HUES6 (cell line): ENCODE data around the gene VWA7.
"Not testable (repeated sequence)": the region's sequence is repeated elsewhere in the genome, so short reads cannot be mapped to it uniquely, and the experiment has no call there.

Source experiments
- H3K27ac ChIP-seq: 2 replicates; pipeline ENCODE4 v1.7.0; 2013; ENCODE audit warnings: low read depth, mild to moderate bottlenecking, low read length, inconsistent platforms
- H3K27me3 ChIP-seq: 2 replicates; pipeline ENCODE4 v1.6.1; 2013; ENCODE audit warnings: low read length; ENCODE audit not compliant: control insufficient read depth, insufficient read depth
- H3K36me3 ChIP-seq: 2 replicates; pipeline ENCODE4 v1.6.1; 2013; ENCODE audit warnings: low read length; ENCODE audit not compliant: control insufficient read depth, insufficient read depth
- H3K4me1 ChIP-seq: 2 replicates; pipeline ENCODE4 v1.6.1; 2013; ENCODE audit warnings: low read length; ENCODE audit not compliant: control insufficient read depth, insufficient read depth
- H3K4me3 ChIP-seq: 2 replicates; pipeline ENCODE4 v1.5.1; 2013; ENCODE audit warnings: low read depth, low read length
- H3K9ac ChIP-seq: one replicate; pipeline ENCODE4 v1.6.1; 2013; ENCODE audit warnings: mild to moderate bottlenecking, low read length
- H3K9me3 ChIP-seq: 2 replicates; pipeline ENCODE4 v1.6.1; 2013; ENCODE audit warnings: low read depth, low read length; ENCODE audit not compliant: control insufficient read depth, insufficient read depth

Gene VWA7, protein sequence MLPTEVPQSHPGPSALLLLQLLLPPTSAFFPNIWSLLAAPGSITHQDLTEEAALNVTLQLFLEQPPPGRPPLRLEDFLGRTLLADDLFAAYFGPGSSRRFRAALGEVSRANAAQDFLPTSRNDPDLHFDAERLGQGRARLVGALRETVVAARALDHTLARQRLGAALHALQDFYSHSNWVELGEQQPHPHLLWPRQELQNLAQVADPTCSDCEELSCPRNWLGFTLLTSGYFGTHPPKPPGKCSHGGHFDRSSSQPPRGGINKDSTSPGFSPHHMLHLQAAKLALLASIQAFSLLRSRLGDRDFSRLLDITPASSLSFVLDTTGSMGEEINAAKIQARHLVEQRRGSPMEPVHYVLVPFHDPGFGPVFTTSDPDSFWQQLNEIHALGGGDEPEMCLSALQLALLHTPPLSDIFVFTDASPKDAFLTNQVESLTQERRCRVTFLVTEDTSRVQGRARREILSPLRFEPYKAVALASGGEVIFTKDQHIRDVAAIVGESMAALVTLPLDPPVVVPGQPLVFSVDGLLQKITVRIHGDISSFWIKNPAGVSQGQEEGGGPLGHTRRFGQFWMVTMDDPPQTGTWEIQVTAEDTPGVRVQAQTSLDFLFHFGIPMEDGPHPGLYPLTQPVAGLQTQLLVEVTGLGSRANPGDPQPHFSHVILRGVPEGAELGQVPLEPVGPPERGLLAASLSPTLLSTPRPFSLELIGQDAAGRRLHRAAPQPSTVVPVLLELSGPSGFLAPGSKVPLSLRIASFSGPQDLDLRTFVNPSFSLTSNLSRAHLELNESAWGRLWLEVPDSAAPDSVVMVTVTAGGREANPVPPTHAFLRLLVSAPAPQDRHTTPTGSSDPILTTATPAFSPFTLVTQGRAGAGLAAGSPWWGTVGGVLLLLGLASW

DNA sequence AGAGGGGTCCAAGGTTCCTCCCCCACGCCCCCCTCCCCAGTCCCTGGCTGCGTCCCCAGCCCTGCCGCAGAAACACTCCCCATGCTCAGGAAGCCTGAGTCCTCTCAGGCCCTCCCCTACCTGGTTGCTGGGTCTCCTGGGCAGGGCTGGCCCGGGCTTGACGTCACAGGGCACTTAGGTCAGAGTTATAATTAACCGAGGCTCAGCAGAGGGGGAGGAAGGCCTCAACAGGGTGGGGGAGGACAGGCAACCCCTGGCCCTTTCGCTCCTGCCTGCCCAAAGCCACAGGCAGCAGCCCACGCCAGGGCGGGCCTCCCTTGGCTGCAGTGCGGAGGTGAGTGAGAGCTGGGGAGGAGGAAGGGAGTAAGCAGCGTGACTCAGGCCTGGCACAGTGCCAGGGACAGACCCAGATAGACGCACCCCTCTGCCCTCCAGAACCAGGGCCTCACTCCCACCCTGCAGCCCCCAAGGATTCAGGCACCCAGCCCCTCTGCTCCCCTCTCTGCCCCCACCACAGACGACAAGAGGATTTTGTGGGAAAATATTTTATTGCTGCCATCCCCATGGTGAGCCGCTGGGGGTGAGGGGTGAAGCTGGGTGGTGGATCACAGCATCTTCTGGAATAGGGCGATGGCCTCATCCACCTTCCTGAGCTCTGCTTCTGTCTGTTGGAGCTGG lies at the start of gene VWA7:
VWA7 (minus strand) TSS at position 340 of the 678 bp plus-strand sequence. CDS start 549 bp downstream, outside the sequence.
- Histone ChIP-seq H3K4me3 (no peak within 1 kb of the TSS), H3K4me1 (peaks cover 6% of the 10 kb centered on the region; the same call in 1 of the 2 replicates), H3K9me3 (no peaks in the 10 kb centered on the region), H3K36me3 (peaks cover 49% of the 10 kb centered on the region), H3K9ac (peak within 1 kb of the TSS; percentile 2), H3K27me3 (no peaks in the 10 kb centered on the region), H3K27ac (no peak within 1 kb of the TSS; the same call in 1 of the 2 replicates)

DNA sequence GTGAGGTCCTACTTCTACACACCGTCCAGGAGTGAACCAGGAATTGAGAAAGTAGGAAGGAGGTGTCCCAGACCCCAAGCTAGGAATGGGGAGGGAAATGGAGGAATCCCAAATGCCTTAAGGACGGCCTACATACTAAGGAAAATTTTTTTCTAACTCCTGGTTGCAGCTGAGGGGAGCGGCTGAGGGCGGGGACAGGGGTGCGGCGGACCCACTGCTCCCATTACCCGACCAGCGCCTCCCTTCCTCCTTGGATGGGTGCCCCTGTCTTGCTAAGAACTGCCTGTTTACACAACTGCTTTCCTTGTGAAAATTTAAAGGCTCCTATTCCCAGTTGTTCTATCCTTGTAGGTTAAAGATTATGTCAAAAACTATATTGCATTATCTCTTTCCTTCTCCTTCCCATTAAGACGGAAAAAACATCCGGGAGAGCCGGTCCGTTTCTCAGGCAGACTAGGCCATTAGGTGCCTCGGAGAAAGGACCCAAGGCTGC lies 49.7 kb upstream of the VWA7 start:
- peak overlapping the region; percentile 55; the same call in 1 of the 2 replicates for H3K27ac ChIP-seq
- H3K4me1 ChIP-seq, result peaks cover 31% of the 10 kb centered on the region
- peak overlapping the region; percentile 63 for H3K4me3 ChIP-seq
- no peaks in the 10 kb centered on the region for H3K9me3 ChIP-seq
- H3K27me3 ChIP-seq, result no peaks in the 10 kb centered on the region
- H3K36me3 ChIP-seq, result no peaks in the 10 kb centered on the region
- peak overlapping the region; percentile 71 for H3K9ac ChIP-seq

DNA sequence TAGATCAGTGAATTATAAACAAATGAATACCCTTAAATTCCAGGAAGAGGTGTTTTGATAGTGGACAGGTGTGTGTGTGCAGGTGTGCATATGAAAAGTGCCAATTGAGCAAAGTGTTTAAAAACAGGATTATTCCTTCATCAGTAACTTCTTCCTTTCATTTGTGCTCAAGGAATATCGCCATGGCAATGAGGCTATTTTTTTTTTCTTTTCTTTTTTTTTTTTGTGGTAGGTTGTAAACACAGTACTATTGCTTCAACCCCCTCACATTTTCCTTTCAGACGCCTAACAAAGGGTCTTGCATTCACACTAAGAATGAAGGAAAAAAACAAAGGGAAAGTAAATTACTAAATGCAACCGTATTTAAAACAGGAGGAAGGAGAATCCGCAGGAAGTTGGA lies 48.4 kb upstream of the VWA7 start:
- no peak overlapping the region for H3K9ac ChIP-seq
- no peak overlapping the region for H3K4me3 ChIP-seq
- peaks cover 27% of the 10 kb centered on the region for H3K4me1 ChIP-seq
- no peaks in the 10 kb centered on the region for H3K9me3 ChIP-seq
- H3K27ac ChIP-seq, result peak overlapping the region; percentile 29; the same call in 1 of the 2 replicates
- H3K27me3 ChIP-seq, result no peaks in the 10 kb centered on the region
- H3K36me3 ChIP-seq, result no peaks in the 10 kb centered on the region

DNA sequence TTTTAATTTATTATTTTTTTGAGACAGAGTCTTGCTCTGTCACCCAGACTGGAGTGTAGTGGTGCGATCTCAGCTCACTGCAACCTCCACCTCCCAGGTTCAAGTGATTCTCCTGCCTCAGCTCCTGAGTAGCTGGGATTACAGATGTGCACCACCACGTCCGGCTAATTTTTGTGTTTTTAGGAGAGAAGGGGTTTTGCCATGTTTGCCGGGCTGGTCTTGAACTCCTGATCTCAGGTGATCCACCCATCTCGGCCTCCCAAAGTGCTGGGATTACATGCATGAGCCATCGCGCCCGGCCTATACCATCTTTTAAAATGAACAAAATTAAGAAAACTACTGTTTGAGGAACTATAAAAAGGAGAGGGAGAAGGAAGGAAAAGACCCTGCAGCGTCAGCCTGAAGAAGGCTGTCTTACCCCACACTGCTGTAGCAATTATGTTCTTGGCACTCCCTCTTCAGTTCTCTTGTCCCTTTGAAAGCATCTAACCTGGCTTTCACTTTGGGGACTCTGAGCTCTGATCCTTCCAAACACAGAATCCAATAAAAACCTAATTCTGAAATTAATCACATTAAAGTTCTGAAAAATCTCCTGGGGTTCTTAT lies 46.6 kb upstream of the VWA7 start:
- H3K4me1 ChIP-seq, result peaks cover 27% of the 10 kb centered on the region
- H3K9me3 ChIP-seq, H3K27me3 ChIP-seq, H3K27ac ChIP-seq, H3K9ac ChIP-seq, H3K36me3 ChIP-seq, H3K4me3 ChIP-seq: not testable (repeated sequence)

DNA sequence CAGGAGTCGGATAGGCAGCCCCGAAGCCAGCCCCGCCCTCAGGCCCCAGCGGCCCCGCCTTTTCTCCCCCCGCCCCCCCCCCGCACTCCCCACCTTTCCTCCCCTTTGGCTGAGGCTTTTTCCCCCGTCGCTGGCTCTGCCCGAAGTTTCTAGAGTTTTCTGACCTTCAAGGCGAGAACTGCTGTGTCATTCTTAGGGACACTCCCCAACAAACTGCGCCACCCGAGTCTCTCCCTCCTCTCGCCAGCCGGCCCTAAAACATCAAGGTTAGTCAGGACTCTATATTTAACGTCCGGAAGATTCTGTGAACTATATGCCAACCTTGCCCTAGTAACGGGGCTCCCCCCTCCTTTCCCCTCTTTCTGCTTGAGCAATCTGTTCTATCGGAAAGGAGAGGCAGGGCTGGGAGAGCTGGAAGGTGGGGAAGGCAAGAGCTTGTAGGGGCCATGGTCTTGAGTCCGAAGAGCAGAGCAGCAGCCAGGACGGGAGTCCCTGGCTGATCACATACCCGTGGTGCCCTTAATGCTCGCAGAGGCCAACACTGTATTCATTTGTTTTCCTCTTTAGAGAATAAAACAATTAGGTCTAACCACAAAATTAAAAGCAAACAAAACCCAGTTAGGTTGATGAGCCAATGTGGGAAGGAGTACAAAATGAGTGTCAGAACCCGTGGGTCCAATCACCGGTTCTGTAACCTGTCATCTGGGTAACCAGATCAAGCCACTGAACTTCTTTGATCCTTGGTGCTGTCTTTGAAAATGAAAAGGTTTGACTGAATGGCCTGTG lies 45.1 kb upstream of the VWA7 start:
- peak overlapping the region; percentile 78 for H3K27ac ChIP-seq
- peak overlapping the region; percentile 74 for H3K4me3 ChIP-seq
- H3K9ac ChIP-seq, result peak overlapping the region; percentile 82
- peaks cover 34% of the 10 kb centered on the region for H3K4me1 ChIP-seq
- no peaks in the 10 kb centered on the region for H3K27me3 ChIP-seq
- H3K36me3 ChIP-seq, result no peaks in the 10 kb centered on the region
- H3K9me3 ChIP-seq, result no peaks in the 10 kb centered on the region

DNA sequence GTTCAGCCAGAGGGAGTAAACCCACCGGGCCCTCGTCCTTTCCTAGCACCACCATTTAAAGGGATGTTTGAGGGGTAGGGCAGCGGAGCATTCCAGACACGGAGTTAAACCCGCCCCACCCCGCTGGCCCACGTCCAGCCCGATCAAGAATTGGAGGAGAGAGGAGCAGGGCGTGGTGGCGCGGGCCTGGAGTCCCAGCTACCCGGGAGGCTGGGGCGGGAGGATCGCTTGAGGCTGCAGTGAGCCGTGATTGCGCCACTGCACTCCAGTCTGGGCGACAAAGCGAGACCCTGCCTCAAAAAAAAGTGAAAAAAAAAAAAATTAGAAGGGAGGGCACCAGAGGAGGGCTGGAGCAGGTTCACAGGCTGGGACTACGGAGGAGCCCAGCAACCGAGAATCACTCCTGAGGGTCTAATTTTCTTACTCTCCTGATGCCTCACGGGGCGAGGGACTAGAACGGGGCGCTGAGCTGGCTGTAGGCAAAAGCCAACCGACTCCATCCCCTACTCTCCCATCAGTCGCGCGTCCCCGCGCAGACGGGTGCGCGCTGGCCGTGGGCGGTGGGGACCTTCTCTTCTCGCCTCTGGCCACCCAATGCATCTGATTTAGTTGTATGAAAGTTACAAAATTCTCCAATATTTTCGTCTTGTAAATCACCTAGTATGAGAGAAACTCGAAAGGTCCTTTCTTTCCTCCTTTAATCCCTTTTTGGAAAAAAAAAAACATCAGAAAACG lies 44.3 kb upstream of the VWA7 start:
- H3K27me3 ChIP-seq, result no peaks in the 10 kb centered on the region

DNA sequence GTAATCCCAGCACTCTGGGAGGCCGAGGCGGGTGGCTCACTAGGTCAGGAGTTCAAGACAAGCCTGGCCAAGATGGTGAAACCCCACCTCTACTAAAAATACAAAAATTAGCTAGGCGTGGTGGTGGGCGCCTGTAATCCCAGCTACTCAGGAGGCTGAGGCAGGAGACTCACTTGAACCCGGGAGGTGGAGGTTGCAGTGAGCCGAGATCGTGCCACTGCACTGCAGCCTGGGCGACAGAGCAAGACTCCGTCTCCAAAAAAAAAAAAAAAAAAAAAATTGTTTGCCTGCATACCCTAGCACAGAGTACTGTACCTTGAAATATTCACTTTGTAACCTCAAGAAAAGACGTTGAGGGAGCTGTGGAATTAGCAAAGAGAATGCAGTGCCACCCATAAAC lies 43.3 kb upstream of the VWA7 start:
- not testable (repeated sequence) for H3K36me3 ChIP-seq, H3K4me3 ChIP-seq, H3K27me3 ChIP-seq, H3K27ac ChIP-seq, H3K9me3 ChIP-seq, H3K9ac ChIP-seq
- H3K4me1 ChIP-seq, result peaks cover 20% of the 10 kb centered on the region

More for the DNA sequence above, 44.3 kb upstream of the VWA7 start:
- H3K9me3 ChIP-seq, result no peaks in the 10 kb centered on the region
- H3K4me1 ChIP-seq, result peaks cover 29% of the 10 kb centered on the region
- peak overlapping the region; percentile 49; the same call in 1 of the 2 replicates for H3K27ac ChIP-seq
- H3K4me3 ChIP-seq, result peak overlapping the region; percentile 74
- no peaks in the 10 kb centered on the region for H3K36me3 ChIP-seq
- H3K9ac ChIP-seq, result peak overlapping the region; percentile 75

DNA sequence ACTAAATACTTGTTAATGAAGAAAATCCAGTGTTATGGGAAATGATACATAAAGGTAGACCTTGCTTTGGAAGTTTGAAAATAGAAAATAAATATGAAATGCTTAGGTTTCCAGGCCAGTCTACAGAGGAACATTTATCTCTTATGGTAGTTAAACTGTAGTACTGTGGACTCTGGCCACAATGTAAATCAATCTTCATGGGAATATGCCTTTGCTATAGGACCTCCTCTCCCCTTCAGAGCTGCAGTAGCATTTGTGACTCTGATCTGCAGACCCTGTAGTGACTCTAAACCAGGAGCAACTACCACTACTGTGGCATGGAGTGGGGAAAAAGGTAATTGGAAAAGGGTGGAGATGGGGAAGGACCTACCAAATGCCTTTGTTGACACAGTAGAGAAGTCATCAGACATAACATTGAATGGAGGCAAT lies 42.8 kb upstream of the VWA7 start:
- no peaks in the 10 kb centered on the region for H3K9me3 ChIP-seq
- no peak overlapping the region for H3K9ac ChIP-seq
- no peak overlapping the region for H3K27ac ChIP-seq
- H3K27me3 ChIP-seq, result no peaks in the 10 kb centered on the region
- no peaks in the 10 kb centered on the region for H3K36me3 ChIP-seq
- peaks cover 16% of the 10 kb centered on the region for H3K4me1 ChIP-seq
- H3K4me3 ChIP-seq, result no peak overlapping the region

DNA sequence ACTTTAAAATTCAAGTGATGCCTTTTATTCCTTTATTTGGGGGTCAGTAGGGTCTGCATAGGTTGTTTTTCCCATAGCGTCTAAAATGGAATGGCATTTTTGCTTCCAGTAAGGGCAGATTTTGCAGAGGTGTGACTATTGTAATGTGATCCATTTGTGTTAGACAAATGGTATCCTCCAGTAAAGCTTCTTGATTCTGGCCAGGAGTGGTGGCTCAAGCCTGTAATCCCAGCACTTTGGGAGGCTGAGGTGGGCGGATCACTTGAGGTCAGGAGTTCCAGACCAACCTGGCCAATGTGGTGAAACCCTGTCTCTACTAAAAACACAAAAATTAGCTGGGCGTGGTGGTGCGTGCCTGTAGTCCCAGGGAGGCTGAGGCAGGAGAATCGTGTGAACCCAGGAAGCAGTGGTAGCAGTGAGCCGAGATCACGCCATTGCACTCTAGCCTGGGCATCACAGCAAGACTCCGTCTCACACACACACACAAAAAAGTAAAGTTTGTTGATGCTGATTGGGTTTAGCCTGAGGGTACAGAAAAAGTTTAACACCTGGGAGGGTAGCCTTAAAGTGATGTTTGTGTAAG lies 40.9 kb upstream of the VWA7 start:
- H3K36me3 ChIP-seq, H3K9me3 ChIP-seq, H3K27me3 ChIP-seq, H3K27ac ChIP-seq, H3K9ac ChIP-seq: not testable (repeated sequence)
- H3K4me1 ChIP-seq, result peaks cover 20% of the 10 kb centered on the region
- H3K4me3 ChIP-seq, result peak overlapping the region; percentile 54
